Measurements from ENCODE around the gene ATRIP. TPM values are rescaled to one million over a fixed set of nuclear protein-coding genes. Genes with fewer than 3 reads are reported as not detected.

The ATRIP gene
- total RNA-seq, 4 donors from 2014 or later = 5.6 to 14.1 (median 9.3) TPM

- no peak for DNase-seq (ENCODE audit: low spot score in 2 of 2)
- TF ChIP-seq CTCF (IDR thresholded peaks at IDR 0.05) = no peak
- TF ChIP-seq POLR2A (IDR thresholded peaks at IDR 0.05) = no peak
- 93 to 99% methylated on average over 5 of the region's 5 CpGs for WGBS, 2 donors
- no peak overlapping the region for H3K4me3 ChIP-seq (ENCODE audit: low read depth, poor library complexity, severe bottlenecking)
- intact Hi-C loops (cut with DNase I; ENCODE audit: low total_unique reads) = no loop called here
These were observed 40.4 kb downstream of the ATRIP start for GRCh38 chr3:48486952-48487351.

GRCh38 chr3:48492461-48493202 is 46.1 kb downstream of the ATRIP start:
- intact Hi-C loops (cut with DNase I; ENCODE audit: low total_unique reads) = no loop called here
- no peak for DNase-seq (ENCODE audit: low spot score in 2 of 2)
- no peak overlapping the region for H3K4me3 ChIP-seq (ENCODE audit: low read depth, poor library complexity, severe bottlenecking)
- no peak for TF ChIP-seq CTCF (IDR thresholded peaks at IDR 0.05)
- TF ChIP-seq POLR2A (IDR thresholded peaks at IDR 0.05) = no peak
- 46 to 54% methylated on average over 7 of the region's 7 CpGs for WGBS, 2 donors

GRCh38 chr3:48493203-48493501 is 46.6 kb downstream of the ATRIP start:
- intact Hi-C loops (cut with DNase I; ENCODE audit: low total_unique reads) = no loop called here
- no peak for DNase-seq (ENCODE audit: low spot score in 2 of 2)
- no peak overlapping the region for H3K4me3 ChIP-seq (ENCODE audit: low read depth, poor library complexity, severe bottlenecking)
- no peak for TF ChIP-seq CTCF (IDR thresholded peaks at IDR 0.05)
- no peak for TF ChIP-seq POLR2A (IDR thresholded peaks at IDR 0.05)
- WGBS, 2 donors = 81% methylated on average over 3 of the region's 3 CpGs

- no peak for DNase-seq (ENCODE audit: low spot score in 2 of 2)
- intact Hi-C loops (cut with DNase I; ENCODE audit: low total_unique reads) = no loop called here
- TF ChIP-seq CTCF (IDR thresholded peaks at IDR 0.05) (no peak), POLR2A (IDR thresholded peaks at IDR 0.05) (no peak)
- 89 to 95% methylated on average over 5 of the region's 5 CpGs for WGBS, 2 donors
- no peak overlapping the region for H3K4me3 ChIP-seq (ENCODE audit: low read depth, poor library complexity, severe bottlenecking)
These were observed 54.1 kb downstream of the ATRIP start for GRCh38 chr3:48500656-48501055.

GRCh38 chr3:48501196-48501595 is 54.7 kb downstream of the ATRIP start:
- TF ChIP-seq CTCF (IDR thresholded peaks at IDR 0.05) (no peak), POLR2A (IDR thresholded peaks at IDR 0.05) (no peak)
- WGBS, 2 donors = 68 to 71% methylated on average over 6 to 7 of the region's 7 CpGs
- no peak for DNase-seq (ENCODE audit: low spot score in 2 of 2)

GRCh38 chr3:48502121-48502520 is 55.6 kb downstream of the ATRIP start:
- 70 to 77% methylated on average over 5 of the region's 5 CpGs for WGBS, 2 donors
- no peak for DNase-seq (ENCODE audit: low spot score in 2 of 2)
- intact Hi-C loops (cut with DNase I; ENCODE audit: low total_unique reads) = no loop called here
- H3K4me3 ChIP-seq (ENCODE audit: low read depth, poor library complexity, severe bottlenecking) = no peak overlapping the region
- TF ChIP-seq POLR2A (IDR thresholded peaks at IDR 0.05) (no peak), CTCF (IDR thresholded peaks at IDR 0.05) (no peak)

More at GRCh38 chr3:48501196-48501595, 54.7 kb downstream of the ATRIP start:
- no peak overlapping the region for H3K4me3 ChIP-seq (ENCODE audit: low read depth, poor library complexity, severe bottlenecking)
- intact Hi-C loops (cut with DNase I; ENCODE audit: low total_unique reads) = no loop called here

Data from lower leg skin (tissue), 4 donors.